Esophagus muscularis mucosa (tissue), 2 donors: ENCODE data around the gene ZRSR2.

ENCODE experiments used
- EP300 ChIP-seq: sonication (generic); formaldehyde crosslinking; IDR thresholded peaks from one replicate; pipeline ENCODE4 v1.6.1; 2017; ENCODE audit warnings: antibody characterized with exemption
- POLR2A ChIP-seq: fragments of 450-650 bp; IDR thresholded peaks from one replicate; pipeline ENCODE4 v1.6.1; 2017; ENCODE audit warnings: antibody characterized with exemption, moderate library complexity, mild to moderate bottlenecking, low read depth

DNA sequence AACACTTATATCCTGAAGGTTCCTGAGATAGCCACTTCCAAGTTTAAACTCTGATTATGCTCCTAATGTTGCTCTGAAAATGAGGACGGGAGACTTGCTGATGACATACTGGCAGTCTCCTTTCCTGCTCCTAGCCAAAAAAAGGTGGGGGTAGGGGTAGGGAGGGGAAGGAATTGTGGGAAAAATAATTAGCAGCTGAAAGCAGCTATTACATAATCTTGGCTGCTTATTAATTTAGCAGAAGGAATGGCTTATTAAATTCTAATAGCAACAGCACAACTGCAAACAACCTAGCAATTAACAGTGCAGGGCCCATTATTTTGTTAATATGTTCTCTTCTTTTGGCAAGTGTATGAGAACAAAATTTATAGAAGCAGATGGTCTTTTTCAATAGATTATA lies 66.4 kb downstream of the ZRSR2 start:
- TF ChIP-seq POLR2A = no peak
- TF ChIP-seq EP300 = no peak
